AG20443 (cell line): ENCODE data around the gene GSC.
"Not testable (repeated sequence)": the region's sequence is repeated elsewhere in the genome, so short reads cannot be mapped to it uniquely, and the experiment has no call there.

Experiments used
- DNase-seq: peaks from one replicate; pipeline ENCODE4 v3.0.0; 2012; ENCODE audit warnings: low spot score, mixed read lengths

The GSC gene

DNA sequence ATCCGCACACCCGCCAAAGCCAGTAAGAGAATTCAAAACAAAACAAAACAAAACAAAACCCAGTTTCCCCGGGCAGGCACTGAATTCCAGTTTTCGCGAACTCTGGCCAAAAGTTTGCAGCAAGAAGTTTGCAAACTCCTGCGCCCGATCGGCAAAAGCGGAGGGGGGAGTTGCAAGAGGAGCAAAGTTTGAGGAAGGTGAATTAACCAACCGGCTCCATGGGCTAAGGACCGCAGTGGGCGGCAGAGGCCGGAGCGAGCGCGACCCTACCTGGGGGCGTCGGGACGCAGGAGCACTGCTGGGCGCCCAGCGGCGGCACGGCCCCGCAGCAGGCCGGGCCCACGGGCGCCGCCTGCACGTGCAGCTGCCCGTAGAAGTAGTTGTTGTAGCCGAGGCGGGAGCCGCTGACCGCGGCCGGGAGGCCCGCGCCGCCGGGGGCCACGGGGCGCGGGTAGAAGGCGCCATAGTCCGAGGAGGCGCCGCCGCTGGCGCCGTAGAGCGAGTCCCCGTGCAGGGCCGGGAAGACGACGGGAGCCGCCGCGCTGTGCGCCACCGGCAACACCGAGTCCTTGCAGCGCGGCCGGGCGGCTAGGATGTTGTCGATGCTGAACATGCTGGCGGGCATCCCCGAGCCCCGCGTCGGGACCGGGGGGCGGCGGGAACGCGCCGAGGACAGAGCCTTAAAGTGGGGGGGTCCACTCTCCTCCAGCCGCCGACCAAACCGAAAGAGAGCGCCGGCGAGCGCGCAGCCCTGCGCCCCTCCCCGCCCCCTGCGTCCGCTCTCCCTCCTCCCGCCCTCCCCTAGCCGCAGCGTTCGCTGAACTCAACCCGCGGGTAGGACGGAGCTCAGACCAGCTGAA lies at the start of gene GSC:
GSC (minus strand) TSS at position 723 of the 860 bp plus-strand sequence; CDS start at position 625, 98 bp downstream.
- DNase-seq = peak; percentile 66

DNA sequence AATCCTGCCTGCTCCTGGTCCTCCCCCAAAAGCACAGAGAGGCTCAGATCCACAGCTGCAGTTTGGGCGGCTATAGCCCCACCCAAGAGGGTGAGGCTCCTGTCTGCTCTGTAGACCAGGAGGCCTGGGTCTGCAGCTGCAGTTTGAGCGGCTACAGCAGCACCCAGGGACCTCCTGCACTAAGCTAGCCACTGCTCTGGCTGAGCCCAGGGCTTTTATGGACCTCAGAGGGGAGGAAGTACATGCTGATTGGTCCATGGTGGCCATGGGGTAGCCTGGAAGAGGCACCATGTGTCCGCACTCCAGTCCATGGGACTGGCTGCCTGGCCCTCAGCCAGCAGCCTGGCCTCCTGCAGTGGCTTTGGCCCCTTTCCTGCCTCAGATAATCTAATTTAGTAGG lies 49.6 kb upstream of the GSC start:
- no peak for DNase-seq

DNA sequence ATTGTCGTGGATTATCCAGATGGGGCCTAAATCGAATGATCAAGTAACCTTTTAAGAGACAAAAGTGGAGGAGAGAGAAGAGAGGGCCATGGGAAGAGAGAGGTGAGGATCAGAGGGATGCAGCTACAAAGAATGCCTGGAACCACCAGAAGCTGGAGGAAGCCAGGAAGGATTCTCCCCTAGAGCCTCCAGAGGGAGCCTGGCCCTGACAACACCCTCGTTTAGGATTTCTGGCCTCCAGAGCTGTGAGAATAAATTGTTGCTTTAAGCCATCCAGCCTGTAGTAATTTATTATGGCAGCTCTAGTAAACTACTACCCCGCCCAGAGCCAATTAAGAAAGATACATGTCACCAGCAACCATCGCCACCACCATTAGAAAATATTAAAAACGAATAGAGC lies 46.2 kb upstream of the GSC start:
- DNase-seq = no peak

DNA sequence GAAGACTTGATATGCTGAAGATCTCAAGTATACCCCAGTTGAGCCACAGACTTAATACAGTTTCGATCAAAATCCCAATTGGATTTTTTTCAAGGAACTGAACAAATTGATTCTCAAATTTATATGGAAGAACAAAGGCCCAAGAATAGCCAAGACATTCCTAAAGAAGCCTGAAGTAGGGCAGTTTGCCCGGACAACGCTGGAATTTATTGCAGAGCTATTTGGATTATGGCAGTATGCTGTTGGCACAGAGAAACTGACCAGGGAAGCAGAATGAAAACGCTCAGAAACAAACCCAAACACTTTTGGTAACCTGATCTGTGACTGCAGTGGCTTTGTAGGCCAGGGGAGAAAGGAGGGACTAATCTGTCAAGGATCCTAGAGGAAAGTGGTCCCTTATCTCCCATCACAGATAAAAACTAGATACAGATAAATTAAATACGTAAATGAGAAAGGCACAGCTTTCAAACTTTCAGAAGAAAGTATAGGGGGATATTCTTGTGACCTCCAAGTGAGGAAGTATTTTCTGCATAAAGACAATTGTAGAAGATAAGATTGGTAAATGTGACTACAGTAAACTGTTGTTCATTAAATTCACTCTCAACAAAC lies 35.9 kb upstream of the GSC start:
- peak; percentile 33 for DNase-seq

DNA sequence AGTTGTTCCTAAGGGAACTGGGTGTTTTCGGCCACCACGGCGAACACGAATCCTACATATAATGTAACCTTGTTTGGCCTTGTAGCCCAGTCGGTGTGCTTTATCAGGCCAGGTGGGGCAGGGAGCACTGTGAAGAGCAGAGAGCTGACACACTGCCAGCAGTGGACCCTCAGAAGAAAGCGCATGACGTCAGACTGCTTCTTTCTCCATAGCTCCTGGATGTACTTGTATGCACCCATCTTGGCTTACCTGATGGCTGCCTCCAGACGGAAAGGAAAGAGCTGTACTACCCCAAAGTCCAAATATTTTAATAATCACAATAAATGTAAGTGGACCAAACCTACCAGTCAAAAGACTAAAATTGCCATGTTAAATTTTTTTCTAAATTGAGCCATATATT lies 31.3 kb upstream of the GSC start:
- DNase-seq = no peak

DNA sequence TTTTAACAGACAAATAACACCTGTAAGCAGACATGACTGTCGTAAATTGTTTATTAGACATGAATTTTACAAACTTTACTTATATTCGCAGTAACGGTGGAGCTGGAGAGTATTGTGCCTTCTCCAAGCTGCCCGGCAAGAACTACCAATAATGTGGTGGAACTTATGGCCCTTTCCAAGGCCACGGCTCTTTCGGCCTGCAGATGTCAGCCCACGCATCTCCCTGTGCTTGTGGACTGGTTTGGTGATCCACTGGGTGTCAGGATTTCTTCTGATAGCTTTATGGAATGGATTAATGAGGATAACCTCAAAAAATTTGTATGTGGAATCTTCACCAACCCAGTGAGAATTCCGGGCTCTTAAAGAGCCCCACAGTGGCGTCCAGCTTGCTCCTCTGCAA lies 30.9 kb upstream of the GSC start:
- not testable (repeated sequence) for DNase-seq

DNA sequence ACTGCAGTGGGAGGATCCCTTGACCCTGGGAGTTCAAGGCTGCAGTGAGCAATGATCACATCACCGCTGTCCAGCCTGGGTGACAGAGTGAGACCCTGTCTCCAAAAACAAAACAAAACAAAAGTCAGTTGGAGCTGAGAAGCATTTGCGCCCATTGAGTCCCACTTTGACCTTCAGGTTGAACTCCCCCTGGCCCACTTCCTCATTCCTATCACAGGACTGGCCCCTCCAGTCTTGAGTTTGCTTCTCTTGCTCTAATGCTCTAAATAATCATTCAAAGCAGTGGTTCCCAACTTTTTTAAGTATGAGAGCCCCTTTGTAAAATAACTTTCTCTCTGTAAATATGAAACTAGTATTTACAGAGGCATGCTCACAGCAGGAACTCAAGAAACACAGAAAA lies 28.0 kb upstream of the GSC start:
- no peak for DNase-seq

DNA sequence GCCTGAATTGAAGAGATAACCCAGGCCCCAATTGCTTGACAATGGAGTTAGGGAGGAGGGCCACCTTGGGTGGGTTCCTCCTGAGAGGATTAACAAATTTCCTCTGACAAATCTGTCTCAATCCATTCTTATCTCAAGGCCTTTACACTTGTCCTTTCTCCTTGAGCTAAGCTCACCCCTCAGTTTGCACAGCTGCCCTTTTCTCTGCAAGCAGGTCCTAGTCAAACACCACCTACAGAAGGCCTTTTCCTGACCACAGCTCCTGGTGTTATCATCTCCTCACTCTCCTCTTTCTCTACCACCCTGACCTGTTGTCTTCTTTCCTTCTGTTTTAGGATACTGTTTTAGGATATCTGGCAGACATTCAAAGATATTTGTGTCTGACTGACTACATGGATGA lies 26.4 kb upstream of the GSC start:
- DNase-seq = no peak

DNA sequence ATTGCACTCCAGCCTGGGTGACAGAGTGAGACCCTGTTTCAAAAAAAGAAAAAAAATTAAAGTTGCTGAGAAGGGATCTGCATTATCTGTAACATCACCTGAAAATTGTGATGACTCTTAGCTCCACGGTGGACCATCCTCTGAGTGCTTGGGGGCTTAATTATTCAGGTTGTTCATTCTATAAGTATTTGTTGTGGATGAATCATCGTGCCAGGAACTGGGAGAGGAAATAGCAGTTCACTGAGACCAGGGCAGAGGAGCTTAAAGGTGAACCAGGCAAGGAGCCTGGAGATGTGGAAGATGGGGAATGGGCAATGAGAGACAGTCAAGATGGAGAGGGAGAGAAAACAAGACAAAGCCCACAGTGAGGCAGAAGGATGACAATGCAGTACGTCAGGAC lies 25.5 kb upstream of the GSC start:
- no peak for DNase-seq

DNA sequence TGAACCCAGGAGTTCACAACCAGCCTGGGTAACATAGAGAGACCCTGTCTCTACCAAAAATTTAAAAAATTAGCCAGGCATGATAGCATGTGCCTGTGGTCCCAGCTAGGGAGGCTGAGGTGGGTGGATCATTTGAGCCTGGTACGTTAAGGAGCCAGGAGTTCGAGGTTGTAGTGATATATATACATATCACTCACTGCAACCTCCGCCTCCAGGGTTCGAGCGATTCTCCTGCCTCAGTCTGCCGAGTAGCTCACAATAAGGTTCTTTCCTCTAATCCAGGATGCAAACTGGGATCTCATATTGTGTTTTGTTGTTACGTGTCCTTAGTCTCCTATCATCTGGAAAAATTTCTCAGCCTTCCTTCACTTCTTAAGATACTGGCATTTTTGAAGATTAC lies 24.0 kb upstream of the GSC start:
- DNase-seq = no peak

DNA sequence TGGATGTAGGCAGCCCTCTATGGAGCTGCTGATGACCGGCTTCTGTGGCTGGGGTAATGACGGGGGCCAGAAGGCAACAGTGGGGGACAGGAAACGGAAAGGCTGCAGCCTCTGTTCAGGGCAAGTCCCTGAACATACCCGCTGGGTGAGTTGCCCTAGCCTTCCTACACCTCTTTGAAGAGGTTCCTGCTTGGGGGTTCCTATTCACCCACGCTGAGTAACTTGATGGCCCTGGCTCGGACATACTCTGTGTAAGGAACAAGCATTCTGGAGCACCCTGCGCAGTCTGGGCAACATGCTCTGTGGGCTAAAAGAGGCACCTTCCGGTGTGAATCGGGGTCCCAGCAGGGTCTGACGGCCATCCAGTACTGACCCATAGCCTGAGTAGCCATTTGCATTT lies 17.7 kb upstream of the GSC start:
- DNase-seq = no peak

DNA sequence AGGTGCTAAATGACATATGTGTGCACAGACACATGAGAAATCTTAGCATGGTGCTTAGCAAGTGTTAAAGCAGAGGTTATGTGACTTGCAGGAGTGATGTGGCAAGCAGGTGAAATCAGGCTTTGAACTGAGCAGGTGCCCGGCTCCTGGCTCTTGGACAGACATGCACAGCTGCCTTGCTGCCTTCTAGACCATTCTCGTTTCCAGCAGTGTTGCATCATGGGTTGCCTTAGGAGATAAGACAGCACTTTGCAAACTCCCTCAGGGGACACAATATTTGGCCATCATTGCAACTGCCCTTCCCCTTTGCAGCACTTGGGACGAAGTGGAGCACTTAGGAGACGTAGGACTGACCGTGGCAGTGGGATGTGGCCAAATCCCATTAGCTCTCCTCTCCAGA lies 17.2 kb upstream of the GSC start:
- DNase-seq = no peak

DNA sequence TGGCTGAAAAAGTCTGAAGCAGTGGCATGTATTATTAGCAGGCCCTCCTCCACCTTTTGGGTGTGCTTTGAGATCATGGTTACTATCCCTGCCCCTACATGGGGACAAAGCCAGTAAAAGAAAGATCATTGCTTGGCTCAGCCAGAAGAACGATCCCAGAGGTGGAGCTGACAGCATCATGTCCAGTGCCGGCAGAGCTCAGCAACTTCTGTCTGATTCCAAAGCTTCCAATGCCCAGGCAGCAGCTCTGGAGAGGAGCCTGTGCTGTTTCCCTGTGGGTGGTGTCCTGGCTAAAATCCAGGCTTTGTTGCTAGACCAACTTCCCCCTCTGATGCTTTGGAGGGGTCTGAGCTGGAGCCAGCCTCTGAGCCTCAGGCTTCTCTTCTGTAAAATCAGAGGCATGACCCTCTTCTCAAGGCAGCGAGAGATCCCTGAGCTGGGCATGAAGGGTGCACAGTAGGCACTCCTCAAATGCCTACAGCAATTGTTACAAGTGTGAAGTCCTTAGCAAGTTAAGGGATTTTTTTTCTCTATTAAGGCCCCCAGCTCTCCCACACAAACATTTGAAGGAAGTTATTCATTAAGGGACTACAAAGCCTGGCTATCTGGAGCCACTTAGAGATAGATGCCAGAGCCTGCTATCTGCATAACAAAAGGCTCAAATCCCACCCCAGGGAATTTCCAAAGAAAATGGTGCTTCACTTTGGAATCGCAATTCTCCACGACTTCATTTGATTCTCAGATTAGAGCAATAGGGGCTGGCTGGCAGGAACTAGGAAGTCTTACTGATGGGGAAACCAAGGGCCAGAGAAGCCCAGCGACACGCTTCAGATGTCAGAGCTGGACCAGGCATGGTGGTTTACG lies 10.9 kb upstream of the GSC start:
- no peak for DNase-seq

DNA sequence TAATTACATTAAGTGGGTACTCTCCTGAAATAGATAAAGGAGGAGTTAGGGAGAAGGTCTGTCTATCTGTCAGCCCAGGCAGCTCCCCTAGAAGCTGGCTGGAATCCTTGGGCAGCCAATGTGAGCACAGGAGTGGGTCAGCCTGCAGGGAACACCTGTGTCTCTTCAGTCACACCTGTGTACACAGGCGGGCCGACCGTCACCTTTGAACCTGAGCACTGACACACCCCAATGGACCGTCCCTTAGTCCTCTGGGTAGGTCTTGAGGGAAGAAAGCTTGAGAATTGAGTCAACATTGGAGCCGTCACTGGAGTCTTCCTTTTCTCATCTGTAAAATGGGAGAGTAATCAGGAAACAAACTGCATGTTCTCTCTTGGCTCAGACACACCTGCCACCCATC lies 9.8 kb upstream of the GSC start:
- DNase-seq = no peak

DNA sequence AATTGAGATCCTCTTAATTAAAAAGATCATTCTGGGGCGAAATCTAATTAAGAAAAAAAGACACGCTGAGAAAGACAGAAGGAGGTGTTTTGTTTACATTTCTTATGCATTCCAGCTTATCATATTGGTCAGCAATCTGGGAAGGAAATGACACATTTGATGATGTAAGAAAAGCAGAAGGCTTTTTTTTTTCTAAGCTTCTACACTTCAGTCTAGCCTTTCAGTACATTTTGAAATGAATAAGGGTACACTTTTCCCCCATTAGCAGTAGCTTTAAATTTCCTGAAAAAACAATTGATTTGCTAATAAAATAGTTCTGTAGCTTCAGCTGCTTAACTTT lies 5.9 kb upstream of the GSC start:
- DNase-seq = no peak

DNA sequence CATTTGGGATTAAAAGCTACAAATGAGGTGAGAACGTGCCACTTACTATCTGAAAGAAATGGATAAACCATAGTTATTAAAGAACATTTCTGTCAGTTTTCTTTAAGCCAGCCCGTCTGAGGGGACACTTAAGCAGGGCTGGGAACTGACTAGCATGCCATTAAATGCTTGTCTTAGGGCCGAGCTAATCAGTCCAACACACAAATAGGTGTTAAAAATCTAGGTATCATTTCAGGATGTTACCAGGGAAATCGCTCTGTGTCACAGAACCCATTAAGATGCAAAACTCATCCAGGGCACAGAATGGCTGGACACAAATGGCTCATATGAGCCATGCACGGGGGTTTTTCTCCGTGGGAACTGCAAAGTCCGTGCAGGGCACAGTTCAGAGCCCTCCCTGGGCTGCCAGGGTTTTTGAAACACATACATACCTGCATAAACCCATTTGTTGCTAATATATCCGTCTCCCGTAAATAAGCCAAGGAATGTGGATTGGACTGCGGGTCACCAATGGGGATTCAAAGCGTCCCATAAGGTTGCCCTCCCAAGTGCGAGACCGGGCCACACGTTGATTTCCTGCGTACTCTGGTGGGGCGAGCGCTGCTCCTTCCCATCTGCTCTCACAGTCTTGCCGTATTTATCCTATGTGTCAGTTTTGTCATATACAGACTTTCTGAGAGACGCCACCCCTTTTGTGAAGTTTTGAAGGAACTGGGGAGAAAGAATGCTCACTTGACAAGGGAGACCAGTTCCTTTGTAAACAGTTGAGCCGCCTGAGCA lies 5.4 kb upstream of the GSC start:
- DNase-seq = no peak

DNA sequence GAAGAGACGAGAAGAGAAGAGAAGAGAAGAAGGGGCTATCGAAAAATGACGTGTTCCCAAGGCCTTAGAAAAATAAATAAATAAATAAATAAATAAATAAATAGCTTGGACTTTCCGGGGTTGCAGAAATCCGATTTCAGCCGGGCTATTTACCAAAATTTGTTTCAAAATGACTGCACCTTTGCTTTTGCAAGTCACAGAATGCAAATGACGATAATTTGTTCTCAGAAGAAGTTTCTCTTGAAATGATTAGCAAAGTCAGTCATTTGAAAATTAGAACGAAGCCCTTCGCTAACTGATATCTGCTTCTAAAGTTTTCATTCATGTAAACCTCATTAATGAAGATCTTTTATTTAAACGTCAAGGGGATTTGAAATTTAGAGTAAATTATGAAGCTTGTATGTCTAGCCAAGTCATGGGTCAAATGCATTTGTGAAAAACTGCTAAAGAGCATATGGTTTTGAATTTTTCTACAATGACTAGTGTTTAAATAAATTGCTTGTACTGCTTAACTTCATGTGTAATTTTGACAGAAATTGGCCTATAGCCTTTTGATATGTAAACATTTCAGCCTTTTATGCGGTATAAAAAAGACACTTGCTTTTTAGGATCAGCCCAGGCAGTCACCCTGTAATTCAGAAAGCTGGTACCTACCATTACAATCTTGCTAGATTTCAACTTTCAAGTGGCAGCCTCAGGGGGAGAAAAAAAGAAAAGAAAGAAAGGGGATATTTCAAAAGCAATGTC lies 4.6 kb upstream of the GSC start:
- DNase-seq = no peak

DNA sequence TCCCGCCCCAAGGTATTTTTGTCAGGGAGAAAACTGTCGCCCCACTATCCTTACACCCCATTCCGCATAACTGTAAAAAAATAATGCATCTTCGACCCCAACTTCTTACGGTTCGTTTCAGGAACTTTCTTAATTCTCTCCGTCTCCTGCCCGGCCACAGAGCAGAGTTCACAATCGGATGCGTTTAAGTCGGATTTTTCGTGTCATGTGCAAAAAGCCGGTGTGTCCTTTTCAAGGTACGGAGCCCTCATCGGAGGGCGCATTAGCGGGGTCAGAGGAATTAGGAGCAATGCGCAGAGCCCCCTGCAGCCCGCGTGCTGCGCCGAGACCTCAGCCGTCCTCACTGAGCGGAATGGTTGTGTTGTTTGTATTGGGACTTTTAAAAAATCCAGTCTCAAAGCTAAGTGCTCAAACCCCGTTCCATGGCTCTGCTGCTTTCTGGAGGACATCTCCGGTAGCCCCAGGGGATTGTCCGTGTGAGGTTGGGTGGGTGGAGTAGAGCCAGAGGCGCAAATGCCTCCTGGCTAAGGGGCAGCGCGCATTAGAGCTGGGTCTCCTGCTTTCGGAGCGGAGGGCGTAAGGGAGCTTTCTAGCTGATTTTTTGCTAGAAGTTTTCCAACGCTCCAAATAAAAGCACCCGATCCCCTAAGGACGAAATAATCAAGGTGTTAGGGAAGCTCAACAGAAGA lies 3.9 kb upstream of the GSC start:
- DNase-seq = no peak

DNA sequence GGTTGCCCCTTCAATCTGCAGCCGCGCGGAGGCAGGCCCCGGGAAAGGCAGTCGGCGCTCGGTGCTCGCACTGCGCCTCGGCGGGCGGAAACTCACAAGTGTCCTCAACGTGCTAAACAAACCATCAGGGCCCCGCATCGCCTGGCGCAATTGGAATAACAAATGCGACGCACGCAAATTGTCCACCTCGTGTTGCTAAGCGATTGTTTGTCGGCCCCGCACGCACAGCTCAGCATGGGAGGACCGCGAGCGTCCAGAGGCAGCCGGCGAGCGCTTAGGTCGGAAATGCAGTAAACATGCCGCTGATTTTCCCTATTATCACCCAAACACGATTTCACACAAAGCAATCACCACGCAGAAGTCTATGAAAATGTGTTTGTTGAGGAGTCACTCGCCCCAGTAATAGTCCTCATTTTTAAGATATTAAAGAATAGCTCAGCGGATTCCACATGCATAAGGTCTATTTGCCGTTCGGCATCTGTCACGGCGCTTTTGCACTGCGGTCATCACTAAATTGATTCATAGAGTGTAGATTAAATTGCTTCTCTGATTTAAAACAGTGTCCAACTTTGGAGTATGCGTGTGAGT lies 3.2 kb upstream of the GSC start:
- no peak for DNase-seq

DNA sequence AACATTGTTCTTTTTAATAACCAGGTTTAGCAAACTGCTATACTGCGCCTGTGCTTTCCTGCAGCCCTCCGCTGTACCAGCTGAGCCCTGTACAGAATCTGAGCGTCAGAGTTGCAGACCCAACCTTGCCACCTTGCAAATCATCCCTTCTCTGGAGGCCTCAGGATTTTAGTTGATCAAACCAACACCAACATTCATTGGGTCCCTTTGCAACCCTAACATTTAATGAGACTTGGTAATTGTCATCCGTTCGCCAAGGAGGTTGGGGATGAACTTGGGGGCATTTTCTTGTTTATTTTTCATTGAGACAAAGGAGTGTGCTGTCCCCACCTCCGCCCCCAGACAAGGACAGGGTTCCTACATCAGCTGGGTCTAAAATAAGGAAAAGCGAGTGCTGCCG lies 2.6 kb upstream of the GSC start:
- DNase-seq = no peak
